Hepatocyte (in vitro differentiated cells): ENCODE data around the gene CACNA1C. TPM values are rescaled to one million over a fixed set of nuclear protein-coding genes. Genes with fewer than 3 reads are reported as not detected.

Experiments
- DNase-seq: peaks from one replicate; pipeline ENCODE4 v3.0.0-alpha.2; 2016; ENCODE audit warnings: low spot score
- H2AFZ ChIP-seq: fragments of 200-600 bp; sonication (generic); 2 replicates; pipeline ENCODE4 v1.6.0; 2016; ENCODE audit warnings: antibody characterized with exemption, mild to moderate bottlenecking
- H3K27ac ChIP-seq: fragments of 200-600 bp; sonication (generic); 2 replicates; pipeline ENCODE4 v1.5.1; 2016; ENCODE audit warnings: mild to moderate bottlenecking
- H3K27me3 ChIP-seq: fragments of 200-600 bp; sonication (generic); 2 replicates; pipeline ENCODE4 v1.6.1; 2016
- H3K36me3 ChIP-seq: fragments of 200-600 bp; sonication (generic); replicated peaks from 2 replicates; pipeline ENCODE4 v1.5.1; 2016; ENCODE audit warnings: low read depth; ENCODE audit not compliant: insufficient read depth
- H3K4me1 ChIP-seq: fragments of 200-600 bp; sonication (generic); 2 replicates; pipeline ENCODE4 v1.5.1; 2016; ENCODE audit warnings: mild to moderate bottlenecking, moderate library complexity; ENCODE audit not compliant: insufficient read depth
- H3K4me2 ChIP-seq: fragments of 200-600 bp; sonication (generic); 2 replicates; pipeline ENCODE4 v1.6.0; 2016
- H3K4me3 ChIP-seq: fragments of 200-600 bp; sonication (generic); 2 replicates; pipeline ENCODE4 v1.5.1; 2016; ENCODE audit warnings: mild to moderate bottlenecking
- H3K79me2 ChIP-seq: fragments of 200-600 bp; sonication (generic); 2 replicates; pipeline ENCODE4 v1.6.0; 2017; ENCODE audit warnings: mild to moderate bottlenecking
- H3K9me2 ChIP-seq: fragments of 200-600 bp; sonication (generic); replicated peaks from 2 replicates; pipeline ENCODE4 v1.6.0; 2017; ENCODE audit warnings: mild to moderate bottlenecking; ENCODE audit not compliant: insufficient read depth
- H3K9me3 ChIP-seq: fragments of 200-600 bp; sonication (generic); 2 replicates; pipeline ENCODE4 v1.5.1; 2016; ENCODE audit warnings: low read depth, mild to moderate bottlenecking
- H4K20me1 ChIP-seq: fragments of 200-600 bp; sonication (generic); 2 replicates; pipeline ENCODE4 v1.6.0; 2016; ENCODE audit warnings: mild to moderate bottlenecking; ENCODE audit not compliant: insufficient read depth, poor library complexity, severe bottlenecking
- EZH2 ChIP-seq: fragments of 200-600 bp; sonication (generic); IDR thresholded peaks from 2 replicates; pipeline ENCODE4 v1.6.1; 2016; ENCODE audit warnings: antibody characterized with exemption, mild to moderate bottlenecking, borderline replicate concordance
- EZH2phosphoT487 ChIP-seq: fragments of 200-600 bp; sonication (generic); IDR thresholded peaks from one replicate; pipeline ENCODE4 v1.6.1; 2018; ENCODE audit warnings: antibody characterized with exemption, mild to moderate bottlenecking, low read depth, moderate library complexity; ENCODE audit not compliant: unreplicated experiment, severe bottlenecking
- WGBS: methylation state at CpG from one replicate; pipeline ENCODE4 v1.1.6; 2016; ENCODE audit warnings: low lambda C conversion rate; ENCODE audit errors: missing lambda C conversion rate; 5-methylcytosine and 5-hydroxymethylcytosine counted together
- polyA plus RNA-seq: library from polyadenylated mRNA; unstranded; fragments of >200 nt; fragmentation: Nextera tagmentation; extraction: Ambion mirVana; gene quantifications from 2 replicates; pipeline ENCODE4 v1.2.1, GENCODE V29; 2016
- total RNA-seq: library from RNA; depleted of rRNA; stranded (reverse); fragments of >200 nt; gene quantifications from 2 replicates; pipeline ENCODE4 v1.2.3, GENCODE V29; 2014
- TF ChIP-seq, protein P1 (sequence below): fragments of 200-600 bp; sonication (generic); IDR thresholded peaks from 2 replicates; pipeline ENCODE4 v1.5.1; 2016; ENCODE audit warnings: antibody characterized with exemption, mild to moderate bottlenecking; ENCODE audit not compliant: poor library complexity

The CACNA1C gene
- total and polyA plus RNA-seq, 2 experiments from 2014 or later = 3.2 to 4.0 TPM

DNA sequence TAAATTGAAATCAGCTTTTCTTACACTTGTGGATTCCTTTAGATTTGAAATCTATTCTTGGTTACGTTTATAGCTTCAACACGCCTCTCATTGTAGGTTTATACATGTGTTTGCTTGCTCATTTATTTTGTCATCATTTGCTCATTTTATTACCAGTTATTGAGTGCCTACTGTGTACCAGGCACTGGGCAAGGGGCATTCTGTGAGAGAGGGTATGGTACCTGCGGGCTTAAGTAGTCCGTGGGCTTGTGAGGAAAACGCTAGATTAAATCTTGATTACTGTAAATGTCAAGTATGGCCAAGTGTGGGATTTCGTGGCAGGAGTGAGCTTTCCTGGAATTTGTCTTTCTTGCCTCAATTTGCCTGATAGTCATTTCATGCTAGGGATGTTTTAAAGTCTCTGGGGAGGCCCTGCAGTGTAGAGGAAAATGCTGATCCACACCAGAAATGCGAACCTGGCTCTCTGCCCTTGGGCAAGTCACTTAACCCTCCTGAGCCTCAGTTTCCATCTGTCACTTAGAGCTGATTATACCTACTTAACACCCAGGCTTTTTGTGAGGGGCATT, 92.7 kb downstream of the CACNA1C start:
- H3K27me3 ChIP-seq = no peaks in the 10 kb centered on the region
- H3K9me3 ChIP-seq = no peaks in the 10 kb centered on the region
- H3K4me3 ChIP-seq = no peak overlapping the region
- no peak overlapping the region for H3K4me2 ChIP-seq
- H3K27ac ChIP-seq = no peak overlapping the region
- H2AFZ ChIP-seq = no peak overlapping the region
- no peaks in the 10 kb centered on the region for H3K9me2 ChIP-seq
- peaks cover 14% of the 10 kb centered on the region for H3K4me1 ChIP-seq
- no peaks in the 10 kb centered on the region for H3K36me3 ChIP-seq
- WGBS = 42% methylated on average over 7 of the region's 7 CpGs
- H4K20me1 ChIP-seq = no peaks in the 10 kb centered on the region
- no peak for TF ChIP-seq EZH2phosphoT487
- TF ChIP-seq, protein P1, sequence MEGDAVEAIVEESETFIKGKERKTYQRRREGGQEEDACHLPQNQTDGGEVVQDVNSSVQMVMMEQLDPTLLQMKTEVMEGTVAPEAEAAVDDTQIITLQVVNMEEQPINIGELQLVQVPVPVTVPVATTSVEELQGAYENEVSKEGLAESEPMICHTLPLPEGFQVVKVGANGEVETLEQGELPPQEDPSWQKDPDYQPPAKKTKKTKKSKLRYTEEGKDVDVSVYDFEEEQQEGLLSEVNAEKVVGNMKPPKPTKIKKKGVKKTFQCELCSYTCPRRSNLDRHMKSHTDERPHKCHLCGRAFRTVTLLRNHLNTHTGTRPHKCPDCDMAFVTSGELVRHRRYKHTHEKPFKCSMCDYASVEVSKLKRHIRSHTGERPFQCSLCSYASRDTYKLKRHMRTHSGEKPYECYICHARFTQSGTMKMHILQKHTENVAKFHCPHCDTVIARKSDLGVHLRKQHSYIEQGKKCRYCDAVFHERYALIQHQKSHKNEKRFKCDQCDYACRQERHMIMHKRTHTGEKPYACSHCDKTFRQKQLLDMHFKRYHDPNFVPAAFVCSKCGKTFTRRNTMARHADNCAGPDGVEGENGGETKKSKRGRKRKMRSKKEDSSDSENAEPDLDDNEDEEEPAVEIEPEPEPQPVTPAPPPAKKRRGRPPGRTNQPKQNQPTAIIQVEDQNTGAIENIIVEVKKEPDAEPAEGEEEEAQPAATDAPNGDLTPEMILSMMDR = no peak
- no peak for TF ChIP-seq EZH2
- H3K79me2 ChIP-seq = no peaks in the 10 kb centered on the region
- no peak for DNase-seq

DNA sequence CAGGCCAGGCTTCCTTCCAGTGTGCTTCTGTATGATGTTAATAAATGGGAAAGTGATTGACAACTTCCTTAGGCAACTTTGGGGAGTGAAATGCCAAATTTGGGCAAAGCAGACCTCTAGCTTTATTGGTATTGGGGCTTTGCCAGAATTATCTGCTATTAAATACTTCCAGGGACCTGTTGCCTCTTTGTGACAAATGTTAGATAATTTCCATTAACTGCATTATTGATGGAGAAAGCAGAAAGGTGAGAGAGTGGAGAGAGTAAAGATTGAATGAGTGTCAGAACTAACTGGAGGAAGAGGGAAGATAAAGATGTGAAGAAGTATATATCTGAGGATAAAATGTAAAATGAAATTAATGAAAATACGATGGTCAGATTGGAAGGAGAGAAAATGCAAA, 94.5 kb downstream of the CACNA1C start:
- Histone ChIP-seq H3K27ac (no peak overlapping the region), H3K9me3 (no peaks in the 10 kb centered on the region), H3K79me2 (no peaks in the 10 kb centered on the region), H3K9me2 (no peaks in the 10 kb centered on the region), H3K4me1 (peaks cover 14% of the 10 kb centered on the region), H3K4me3 (no peak overlapping the region), H4K20me1 (no peaks in the 10 kb centered on the region), H3K27me3 (no peaks in the 10 kb centered on the region), H3K4me2 (no peak overlapping the region), H2AFZ (no peak overlapping the region), H3K36me3 (no peaks in the 10 kb centered on the region)
- TF ChIP-seq EZH2phosphoT487 (no peak), EZH2 (no peak)
- TF ChIP-seq, protein P1 = no peak
- 96% methylated on average over 1 of the region's 1 CpG for WGBS
- no peak for DNase-seq

DNA sequence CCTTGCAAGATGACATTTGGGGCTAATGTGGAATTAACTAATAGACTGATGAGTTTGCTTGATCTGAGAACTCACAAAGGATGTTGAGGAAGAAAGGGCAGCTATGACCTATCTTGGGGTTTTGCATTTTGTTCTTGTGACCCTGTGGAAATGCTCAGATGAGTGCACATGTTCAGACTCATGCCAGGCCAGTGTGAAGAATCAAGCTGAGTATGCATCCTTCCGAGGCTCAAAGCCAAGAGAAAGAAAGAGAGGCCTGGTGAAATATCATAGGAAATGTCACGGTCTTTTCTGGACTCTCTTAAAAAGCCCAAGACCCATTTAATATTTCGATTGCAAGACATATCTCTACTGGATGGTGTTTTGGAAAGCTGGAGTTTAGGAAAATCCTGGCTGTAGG, 96.3 kb downstream of the CACNA1C start:
- H3K4me3 ChIP-seq = no peak overlapping the region
- no peaks in the 10 kb centered on the region for H3K27me3 ChIP-seq
- no peak overlapping the region for H3K4me2 ChIP-seq
- H3K4me1 ChIP-seq = peaks cover 14% of the 10 kb centered on the region
- H3K9me3 ChIP-seq = no peaks in the 10 kb centered on the region
- no peak overlapping the region for H2AFZ ChIP-seq
- H4K20me1 ChIP-seq = no peaks in the 10 kb centered on the region
- WGBS = 97% methylated on average over 3 of the region's 3 CpGs
- no peaks in the 10 kb centered on the region for H3K36me3 ChIP-seq
- no peaks in the 10 kb centered on the region for H3K9me2 ChIP-seq
- no peak for DNase-seq
- H3K27ac ChIP-seq = no peak overlapping the region
- TF ChIP-seq EZH2 (no peak), EZH2phosphoT487 (no peak)
- TF ChIP-seq, protein P1 = no peak
- H3K79me2 ChIP-seq = no peaks in the 10 kb centered on the region
